Liver (tissue), 9 donors: Measurements from ENCODE around the gene GCNA. TPM values are rescaled to one million over a fixed set of nuclear protein-coding genes. Genes with fewer than 3 reads are reported as not detected.

Experiments
- DNase-seq: peaks from one replicate; pipeline ENCODE4 v3.0.0-alpha.2; 2017; ENCODE audit warnings: low spot score
- H3K27ac ChIP-seq, 2 donors: one replicate each; pipeline ENCODE4 v1.7.0; 2013; ENCODE audit warnings: inconsistent platforms in 2 of 2, low read length in 2 of 2, control low read depth in 1 of 2, low read depth in 1 of 2, mild to moderate bottlenecking in 1 of 2
- H3K27me3 ChIP-seq, 4 donors: one replicate each; pipeline versions ENCODE4 v1.6.1 to v1.7.0; 2013; ENCODE audit warnings: low read length in 3 of 4, inconsistent platforms in 1 of 4, mild to moderate bottlenecking in 1 of 4, moderate library complexity in 1 of 4; ENCODE audit not compliant: control insufficient read depth in 4 of 4, insufficient read depth in 4 of 4
- H3K36me3 ChIP-seq, 4 donors: one replicate each; pipeline versions ENCODE4 v1.6.1 to v1.7.0; 2013; ENCODE audit warnings: low read length in 3 of 4, mild to moderate bottlenecking in 3 of 4, low read depth in 1 of 4, moderate library complexity in 1 of 4; ENCODE audit not compliant: control insufficient read depth in 4 of 4, insufficient read depth in 3 of 4
- H3K4me1 ChIP-seq, 4 donors: one replicate each; pipeline versions ENCODE4 v1.6.1 to v1.7.0; 2013; ENCODE audit warnings: low read length in 3 of 4, mild to moderate bottlenecking in 3 of 4, moderate library complexity in 1 of 4; ENCODE audit not compliant: control insufficient read depth in 4 of 4, insufficient read depth in 4 of 4
- H3K4me3 ChIP-seq, 3 donors: one replicate each; pipeline versions ENCODE4 v1.6.1 to v1.7.0; 2013; ENCODE audit warnings: low read length in 3 of 3, control low read depth in 1 of 3, low read depth in 1 of 3, mild to moderate bottlenecking in 1 of 3
- H3K9ac ChIP-seq, 2 donors: one replicate each; pipeline ENCODE4 v1.7.0; 2013; ENCODE audit warnings: low read length in 2 of 2, mild to moderate bottlenecking in 2 of 2, moderate library complexity in 2 of 2, control low read depth in 1 of 2, low read depth in 1 of 2
- H3K9me3 ChIP-seq, 4 donors: one replicate each; pipeline versions ENCODE4 v1.6.1 to v1.7.0; 2013; ENCODE audit warnings: low read length in 3 of 4; ENCODE audit not compliant: control insufficient read depth in 4 of 4
- EGR1 ChIP-seq, 2 donors: IDR thresholded peaks; 2 replicates each; pipeline ENCODE4 v1.6.1; 2016 to 2018; ENCODE audit warnings: antibody characterized with exemption in 2 of 2, low read depth in 2 of 2
- FOXA1 ChIP-seq: IDR thresholded peaks from 2 replicates; pipeline ENCODE4 v1.6.1; 2016; ENCODE audit warnings: antibody characterized with exemption
- FOXA2 ChIP-seq: IDR thresholded peaks from 2 replicates; pipeline ENCODE4 v1.6.1; 2016; ENCODE audit warnings: antibody characterized with exemption
- GABPA ChIP-seq, 2 donors: IDR thresholded peaks in 1 of 2; conservative IDR thresholded peaks in 1 of 2; 2 replicates each; pipeline ENCODE4 v1.6.1; 2016; ENCODE audit warnings: antibody characterized with exemption in 2 of 2, mild to moderate bottlenecking in 1 of 2, moderate library complexity in 1 of 2
- HNF4A ChIP-seq, 2 donors: conservative IDR thresholded peaks; 2 replicates each; pipeline ENCODE4 v1.6.1; 2016; ENCODE audit warnings: antibody characterized with exemption in 2 of 2, mild to moderate bottlenecking in 2 of 2
- HNF4G ChIP-seq: IDR thresholded peaks from 2 replicates; pipeline ENCODE4 v1.6.1; 2016; ENCODE audit warnings: antibody characterized with exemption
- JUND ChIP-seq, 2 donors: IDR thresholded peaks; 2 replicates each; pipeline ENCODE4 v1.6.1; 2016; ENCODE audit warnings: antibody characterized with exemption in 2 of 2
- NR2F2 ChIP-seq: IDR thresholded peaks from 2 replicates; pipeline ENCODE4 v1.6.1; 2016; ENCODE audit warnings: antibody characterized with exemption
- RAD21 ChIP-seq, 2 donors: IDR thresholded peaks; 2 replicates each; pipeline ENCODE4 v1.6.1; 2016; ENCODE audit warnings: antibody characterized with exemption in 2 of 2, mild to moderate bottlenecking in 2 of 2
- RXRA ChIP-seq, 2 donors: IDR thresholded peaks; 2 replicates each; pipeline ENCODE4 v1.6.1; 2017 to 2018; ENCODE audit warnings: antibody characterized with exemption in 2 of 2, mild to moderate bottlenecking in 1 of 2
- SP1 ChIP-seq: IDR thresholded peaks from 2 replicates; pipeline ENCODE4 v1.6.1; 2018; ENCODE audit warnings: antibody characterized with exemption, mild to moderate bottlenecking
- TAF1 ChIP-seq: conservative IDR thresholded peaks from 2 replicates; pipeline ENCODE4 v1.6.1; 2016; ENCODE audit warnings: antibody characterized with exemption, mild to moderate bottlenecking
- YY1 ChIP-seq: IDR thresholded peaks from 2 replicates; pipeline ENCODE4 v1.6.1; 2016; ENCODE audit warnings: antibody characterized with exemption, mild to moderate bottlenecking
- ZBTB33 ChIP-seq: IDR thresholded peaks from 2 replicates; pipeline ENCODE4 v1.6.1; 2016; ENCODE audit warnings: antibody characterized with exemption
- WGBS: extraction: QIAGEN DNeasy Blood & Tissue Kit; methylation state at CpG from one replicate; pipeline ENCODE4 v1.1.7; 2013; 5-methylcytosine and 5-hydroxymethylcytosine counted together
- polyA plus RNA-seq, 2 donors: library from polyadenylated mRNA; stranded (reverse) in 1 of 2; unstranded in 1 of 2; fragments of 200-250 nt in 1 of 2; fragments of >200 nt in 1 of 2; fragmentation: Nextera tagmentation in 1 of 2; extraction: Ambion mirVana in 1 of 2; gene quantifications; one replicate each; pipeline versions ENCODE4 v1.2.1 to v1.2.3, GENCODE V29; 2013 to 2015
- total RNA-seq, 2 donors: library from RNA; depleted of rRNA; stranded (reverse); fragments of >200 nt; gene quantifications; one replicate each; pipeline ENCODE4 v1.2.3, GENCODE V29; 2014
- TF ChIP-seq, protein P1 (sequence below): IDR thresholded peaks from 2 replicates; pipeline ENCODE4 v1.6.1; 2016; ENCODE audit warnings: antibody characterized with exemption, mild to moderate bottlenecking
- TF ChIP-seq, protein P2 (sequence below): IDR thresholded peaks from 2 replicates; pipeline ENCODE4 v1.6.1; 2016; ENCODE audit warnings: antibody characterized with exemption
- TF ChIP-seq, protein P3 (sequence below): IDR thresholded peaks from 2 replicates; pipeline ENCODE4 v1.6.1; 2016; ENCODE audit warnings: antibody characterized with exemption
- donor health status: healthy.
- donor health status: healthy.
- donor health status: healthy.
- donor health status: healthy.
- donor health status: healthy.

GCNA gene
- total and polyA plus RNA-seq, 4 donors: 0.18 to 3.7 (median 0.73) TPM

DNA sequence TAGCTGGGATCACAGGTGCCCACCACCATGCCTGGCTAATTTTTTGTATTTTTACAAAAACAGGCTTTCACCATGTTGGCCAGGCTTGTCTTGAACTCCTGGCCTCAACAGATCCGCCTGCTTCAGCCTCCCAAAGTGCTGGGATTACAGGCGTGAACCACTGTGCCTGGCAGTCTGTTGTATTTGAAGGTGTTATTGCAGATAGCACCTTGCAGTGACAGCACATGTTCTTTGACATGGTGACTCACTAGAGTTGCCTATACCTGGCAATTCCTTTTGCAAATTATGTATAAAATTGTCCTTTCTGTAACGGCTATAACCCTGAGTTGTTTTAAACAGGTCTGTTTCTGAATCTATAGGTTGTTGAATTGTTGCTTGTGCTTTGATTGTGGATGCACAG is 37.4 kb upstream of the GCNA start:
- Histone ChIP-seq H3K36me3 (peaks cover 0 to 7% (median 2%) of the 10 kb centered on the region in 4 donors), H3K27me3 (no peaks in the 10 kb centered on the region), H3K27ac (peak overlapping the region in 1 of 2 donors; percentile 37), H3K9me3 (no peaks in the 10 kb centered on the region), H3K4me3 (no peak overlapping the region), H3K4me1 (peaks cover 2 to 13% (median 6%) of the 10 kb centered on the region in 4 donors), H3K9ac (no peak overlapping the region)
- no peak for DNase-seq
- TF ChIP-seq HNF4A (conservative IDR thresholded peaks at IDR 0.05) (no peak), EGR1 (IDR thresholded peaks at IDR 0.05; ENCODE audit: low read depth in 2 of 2) (no peak), NR2F2 (no peak), JUND (IDR thresholded peaks at IDR 0.05) (no peak), RAD21 (IDR thresholded peaks at IDR 0.05) (no peak), GABPA (IDR thresholded peaks at IDR 0.05 in 1 of 2, conservative IDR thresholded peaks at IDR 0.05 in 1 of 2) (no peak), TAF1 (no peak), YY1 (no peak), HNF4G (no peak), SP1 (no peak), ZBTB33 (no peak), FOXA1 (no peak)
- TF ChIP-seq, protein P1, sequence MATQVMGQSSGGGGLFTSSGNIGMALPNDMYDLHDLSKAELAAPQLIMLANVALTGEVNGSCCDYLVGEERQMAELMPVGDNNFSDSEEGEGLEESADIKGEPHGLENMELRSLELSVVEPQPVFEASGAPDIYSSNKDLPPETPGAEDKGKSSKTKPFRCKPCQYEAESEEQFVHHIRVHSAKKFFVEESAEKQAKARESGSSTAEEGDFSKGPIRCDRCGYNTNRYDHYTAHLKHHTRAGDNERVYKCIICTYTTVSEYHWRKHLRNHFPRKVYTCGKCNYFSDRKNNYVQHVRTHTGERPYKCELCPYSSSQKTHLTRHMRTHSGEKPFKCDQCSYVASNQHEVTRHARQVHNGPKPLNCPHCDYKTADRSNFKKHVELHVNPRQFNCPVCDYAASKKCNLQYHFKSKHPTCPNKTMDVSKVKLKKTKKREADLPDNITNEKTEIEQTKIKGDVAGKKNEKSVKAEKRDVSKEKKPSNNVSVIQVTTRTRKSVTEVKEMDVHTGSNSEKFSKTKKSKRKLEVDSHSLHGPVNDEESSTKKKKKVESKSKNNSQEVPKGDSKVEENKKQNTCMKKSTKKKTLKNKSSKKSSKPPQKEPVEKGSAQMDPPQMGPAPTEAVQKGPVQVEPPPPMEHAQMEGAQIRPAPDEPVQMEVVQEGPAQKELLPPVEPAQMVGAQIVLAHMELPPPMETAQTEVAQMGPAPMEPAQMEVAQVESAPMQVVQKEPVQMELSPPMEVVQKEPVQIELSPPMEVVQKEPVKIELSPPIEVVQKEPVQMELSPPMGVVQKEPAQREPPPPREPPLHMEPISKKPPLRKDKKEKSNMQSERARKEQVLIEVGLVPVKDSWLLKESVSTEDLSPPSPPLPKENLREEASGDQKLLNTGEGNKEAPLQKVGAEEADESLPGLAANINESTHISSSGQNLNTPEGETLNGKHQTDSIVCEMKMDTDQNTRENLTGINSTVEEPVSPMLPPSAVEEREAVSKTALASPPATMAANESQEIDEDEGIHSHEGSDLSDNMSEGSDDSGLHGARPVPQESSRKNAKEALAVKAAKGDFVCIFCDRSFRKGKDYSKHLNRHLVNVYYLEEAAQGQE: no peak
- TF ChIP-seq, protein P2, sequence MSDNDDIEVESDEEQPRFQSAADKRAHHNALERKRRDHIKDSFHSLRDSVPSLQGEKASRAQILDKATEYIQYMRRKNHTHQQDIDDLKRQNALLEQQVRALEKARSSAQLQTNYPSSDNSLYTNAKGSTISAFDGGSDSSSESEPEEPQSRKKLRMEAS: no peak
- TF ChIP-seq, protein P3, sequence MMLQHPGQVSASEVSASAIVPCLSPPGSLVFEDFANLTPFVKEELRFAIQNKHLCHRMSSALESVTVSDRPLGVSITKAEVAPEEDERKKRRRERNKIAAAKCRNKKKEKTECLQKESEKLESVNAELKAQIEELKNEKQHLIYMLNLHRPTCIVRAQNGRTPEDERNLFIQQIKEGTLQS: no peak
- WGBS: 75% methylated on average over 3 of the region's 3 CpGs

DNA sequence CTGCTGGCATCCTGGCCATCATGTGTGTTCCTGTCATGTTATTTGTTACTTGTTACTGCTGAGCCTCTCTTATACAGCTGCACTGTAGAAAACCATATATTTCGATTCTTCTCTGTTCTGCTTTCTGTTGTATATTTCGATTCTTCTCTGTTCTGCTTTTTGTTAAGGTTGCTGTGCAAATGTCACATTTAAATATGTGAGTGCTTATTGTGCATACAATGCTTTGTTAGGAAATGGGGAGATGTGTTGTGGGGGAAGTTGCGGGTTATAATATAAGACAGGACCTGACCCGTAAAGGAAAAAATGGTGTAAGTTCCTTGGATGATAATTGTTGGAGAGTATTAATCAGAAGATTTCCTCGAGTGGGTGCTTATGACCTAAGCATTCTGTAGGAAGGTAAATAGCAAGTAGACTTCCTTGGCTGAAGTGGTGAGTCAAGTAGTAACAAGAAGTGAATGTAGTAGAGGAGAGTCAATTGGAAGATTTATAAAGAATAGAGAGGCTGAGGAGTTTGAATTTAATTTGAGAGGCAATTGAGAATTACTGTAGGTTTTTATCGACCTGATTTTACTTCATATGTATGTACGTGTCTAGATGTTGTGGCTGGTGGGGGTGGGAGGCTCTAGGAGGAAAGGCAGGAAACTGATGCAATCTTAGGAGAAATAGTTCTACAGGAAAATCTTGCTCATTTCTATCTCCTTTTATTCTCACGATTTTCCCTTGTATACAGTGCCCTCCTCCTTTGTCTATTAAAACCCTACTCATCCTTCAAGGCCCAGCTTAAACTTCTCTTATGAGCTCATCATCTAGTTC is 36.8 kb upstream of the GCNA start:
- H3K27me3 ChIP-seq: no peaks in the 10 kb centered on the region
- H3K4me1 ChIP-seq: peaks cover 2 to 13% (median 6%) of the 10 kb centered on the region in 4 donors
- no peak for DNase-seq
- TF ChIP-seq, protein P1: no peak
- TF ChIP-seq RXRA (IDR thresholded peaks at IDR 0.05) (no peak), RAD21 (IDR thresholded peaks at IDR 0.05) (no peak), YY1 (no peak), FOXA2 (no peak), JUND (IDR thresholded peaks at IDR 0.05) (no peak), SP1 (no peak)
- peaks cover 1 to 7% (median 3%) of the 10 kb centered on the region in 4 donors for H3K36me3 ChIP-seq
- no peak overlapping the region for H3K4me3 ChIP-seq
- 62% methylated on average over 8 of the region's 8 CpGs for WGBS
- H3K9ac ChIP-seq: no peak overlapping the region
- peak overlapping the region in 1 of 2 donors; percentile 37 for H3K27ac ChIP-seq
- H3K9me3 ChIP-seq: no peaks in the 10 kb centered on the region
